ENCODE results near the gene SERPINA4.

GRCh38 chr14:94598816-94599655 is 37.8 kb downstream of the SERPINA4 start:
- no peak for TF ChIP-seq TAF1 (IDR thresholded peaks at IDR 0.05; ENCODE audit: borderline replicate concordance, low read depth, low read length)
- TF ChIP-seq POLR2A (IDR thresholded peaks at IDR 0.05; ENCODE audit: low read depth, low read length) = no peak

Measured in GM12892 (cell line).